Measurements from ENCODE around the gene HYPK.

HYPK gene

GRCh38 chr15:43791993-43792760 lies 8.2 kb upstream of the HYPK start, which contains the start of gene SERF2:
Gene SERF2, plus strand, starts transcription at chr15:43792320. Its CDS starts 57 bp downstream, at chr15:43792377.
- no peak for TF ChIP-seq CTCF (conservative IDR thresholded peaks at IDR 0.05)
- TF ChIP-seq ZFX (IDR thresholded peaks at IDR 0.05) = no peak
- H3K27ac ChIP-seq = peak within 1 kb of the TSS; percentile 99

- TF ChIP-seq CTCF (conservative IDR thresholded peaks at IDR 0.05) (no peak), ZFX (IDR thresholded peaks at IDR 0.05) (peak; percentile 49; the same call in 1 of the 2 replicates)
- peak overlapping the region; percentile 99 for H3K27ac ChIP-seq
These were observed 7.5 kb upstream of the HYPK start for GRCh38 chr15:43792761-43793476.

- H3K27ac ChIP-seq = peak overlapping the region; percentile 99
These were observed 6.8 kb upstream of the HYPK start for GRCh38 chr15:43793647-43794046.

GRCh38 chr15:43794269-43795037 lies 5.9 kb upstream of the HYPK start:
- TF ChIP-seq ZFX (IDR thresholded peaks at IDR 0.05) (no peak), CTCF (conservative IDR thresholded peaks at IDR 0.05) (no peak)
- H3K27ac ChIP-seq = peak overlapping the region; percentile 1; the same call in 1 of the 2 replicates

More at GRCh38 chr15:43793647-43794046, 6.8 kb upstream of the HYPK start:
- TF ChIP-seq ZFX (IDR thresholded peaks at IDR 0.05) (no peak), CTCF (conservative IDR thresholded peaks at IDR 0.05) (no peak)

- TF ChIP-seq ZFX (IDR thresholded peaks at IDR 0.05) = no peak
- TF ChIP-seq CTCF (conservative IDR thresholded peaks at IDR 0.05) = no peak
- no peak overlapping the region for H3K27ac ChIP-seq
These were observed 5.2 kb upstream of the HYPK start for GRCh38 chr15:43795197-43795596.

GRCh38 chr15:43795997-43796396 lies 4.4 kb upstream of the HYPK start:
- no peak for TF ChIP-seq ZFX (IDR thresholded peaks at IDR 0.05)
- TF ChIP-seq CTCF (conservative IDR thresholded peaks at IDR 0.05) = no peak
- no peak overlapping the region for H3K27ac ChIP-seq
